SK-N-SH (cell line): Measurements from ENCODE around the gene POSTN. TPM values are rescaled to one million over a fixed set of nuclear protein-coding genes. Genes with fewer than 3 reads are reported as not detected.

Experiments used
- CTCF ChIA-PET: fragments of 300-600, 350-600 bp; formaldehyde crosslinking; extraction: SDS; loops from one replicate; lab custom pipeline; 2021; lab: Yijun Ruan, JAX
- POLR2A ChIA-PET: fragments of 350-600 bp; sonication (Branson Sonifier 250); formaldehyde crosslinking; extraction: SDS; loops from one replicate; lab custom pipeline; 2020; ENCODE audit warnings: antibody characterized with exemption, inconsistent platforms; lab: Yijun Ruan, JAX
- DNase-seq: peaks from one replicate; pipeline ENCODE4 v3.0.0; 2012
- H2AFZ ChIP-seq: fragments of 200-600 bp; sonication (generic); 2 replicates; pipeline ENCODE4 v1.8.1; 2016; ENCODE audit warnings: antibody characterized with exemption, mild to moderate bottlenecking, low read depth
- H3F3A ChIP-seq: fragments of 200-600 bp; sonication (generic); replicated peaks from 2 replicates; pipeline ENCODE3; 2016; ENCODE audit warnings: antibody characterized with exemption, mild to moderate bottlenecking; ENCODE audit not compliant: insufficient read depth
- H3K27ac ChIP-seq, 2 experiments: fragments of 200-500 bp in 1 of 2; fragments of 200-600 bp in 1 of 2; sonication (Bioruptor generic) in 1 of 2; sonication (generic), shearing (Covaris generic) in 1 of 2; 2 replicates each; pipeline versions ENCODE4 v1.5.1 to v1.6.1; 2014 to 2016; ENCODE audit warnings: low read depth in 2 of 2, inconsistent platforms in 1 of 2, low read length in 1 of 2, mild to moderate bottlenecking in 1 of 2, mixed read lengths in 1 of 2
- H3K27me3 ChIP-seq: fragments of 200-600 bp; sonication (generic), shearing (Covaris generic); 2 replicates; pipeline ENCODE4 v1.6.1; 2016; ENCODE audit warnings: mixed run types; ENCODE audit not compliant: insufficient read depth
- H3K36me3 ChIP-seq, 2 experiments: fragments of 200-500 bp in 1 of 2; fragments of 200-600 bp in 1 of 2; sonication (Bioruptor generic) in 1 of 2; sonication (generic) in 1 of 2; replicated peaks in 1 of 2; 2 replicates each; pipeline versions ENCODE3 to v1.5.1; 2014 to 2016; ENCODE audit warnings: low read length in 1 of 2, mild to moderate bottlenecking in 1 of 2; ENCODE audit not compliant: insufficient read depth in 2 of 2, control insufficient read depth in 1 of 2
- H3K4me1 ChIP-seq, 2 experiments: fragments of 200-500 bp in 1 of 2; fragments of 200-600 bp in 1 of 2; sonication (Bioruptor generic) in 1 of 2; sonication (generic), shearing (Covaris generic) in 1 of 2; 2 replicates each; pipeline versions ENCODE4 v1.5.1 to v1.6.1; 2014 to 2016; ENCODE audit warnings: low read depth in 1 of 2, low read length in 1 of 2, mixed run types in 1 of 2; ENCODE audit not compliant: insufficient read depth in 2 of 2, control insufficient read depth in 1 of 2
- H3K4me2 ChIP-seq: fragments of 200-600 bp; sonication (generic), shearing (Covaris generic); 2 replicates; pipeline ENCODE4 v1.6.1; 2017; ENCODE audit warnings: mixed run types
- H3K4me3 ChIP-seq, 2 experiments: fragments of 200-500 bp in 1 of 2; fragments of 200-600 bp in 1 of 2; sonication (Bioruptor generic) in 1 of 2; sonication (generic), shearing (Covaris generic) in 1 of 2; 2 replicates each; pipeline versions ENCODE4 v1.5.1 to v1.8.1; 2014 to 2016; ENCODE audit warnings: low read depth in 2 of 2, inconsistent platforms in 1 of 2, low read length in 1 of 2, mild to moderate bottlenecking in 1 of 2, mixed read lengths in 1 of 2, moderate library complexity in 1 of 2
- H3K79me2 ChIP-seq: fragments of 200-600 bp; sonication (generic); 2 replicates; pipeline ENCODE4 v1.8.1; 2017; ENCODE audit warnings: mild to moderate bottlenecking; ENCODE audit not compliant: insufficient read depth
- H3K9ac ChIP-seq: fragments of 200-600 bp; sonication (generic); 2 replicates; pipeline ENCODE4 v1.6.1; 2017; ENCODE audit warnings: mixed run types
- H3K9me2 ChIP-seq: fragments of 200-600 bp; sonication (generic); 2 replicates; pipeline ENCODE4 v1.6.1; 2017; ENCODE audit warnings: mixed run types
- H3K9me3 ChIP-seq: fragments of 200-600 bp; sonication (generic); 2 replicates; pipeline ENCODE4 v1.6.1; 2017; ENCODE audit warnings: mixed run types, mild to moderate bottlenecking, moderate library complexity
- H4K20me1 ChIP-seq: fragments of 200-600 bp; sonication (generic); 2 replicates; pipeline ENCODE4 v1.6.1; 2017; ENCODE audit warnings: mild to moderate bottlenecking, mixed run types; ENCODE audit not compliant: insufficient read depth
- CTCF ChIP-seq: fragments of 200-600 bp; sonication (generic); IDR thresholded peaks from 2 replicates; pipeline ENCODE4 v1.6.1; 2017; ENCODE audit warnings: antibody characterized with exemption, mild to moderate bottlenecking, moderate library complexity
- ELF1 ChIP-seq: IDR thresholded peaks from 2 replicates; pipeline ENCODE4 v1.4.0; 2012
- EP300 ChIP-seq, 2 experiments: IDR thresholded peaks; 2 replicates each; pipeline versions ENCODE4 v1.4.0 to v1.6.1; 2012; ENCODE audit warnings: borderline replicate concordance in 1 of 2, low read depth in 1 of 2, low read length in 1 of 2
- EZH2phosphoT487 ChIP-seq: fragments of 200-600 bp; sonication (generic); IDR thresholded peaks from 2 replicates; pipeline ENCODE4 v1.6.1; 2017; ENCODE audit warnings: low read depth, mixed run types, mild to moderate bottlenecking, antibody characterized with exemption, moderate library complexity, borderline replicate concordance
- FOSL2 ChIP-seq: IDR thresholded peaks from 2 replicates; pipeline ENCODE4 v1.4.0; 2012; ENCODE audit warnings: low read depth, mild to moderate bottlenecking, moderate library complexity, borderline replicate concordance
- FOXJ3 ChIP-seq: sonication (generic); formaldehyde crosslinking; IDR thresholded peaks from 2 replicates; pipeline ENCODE4 v1.5.1; 2020; ENCODE audit warnings: mild to moderate bottlenecking, missing genetic modification reagents
- FOXM1 ChIP-seq: IDR thresholded peaks from 2 replicates; pipeline ENCODE4 v1.4.0; 2012; ENCODE audit warnings: low read depth, mild to moderate bottlenecking
- GABPA ChIP-seq: IDR thresholded peaks from 2 replicates; pipeline ENCODE4 v1.4.0; 2012; ENCODE audit warnings: low read depth, mild to moderate bottlenecking
- GATA2 ChIP-seq: sonication (generic); formaldehyde crosslinking; IDR thresholded peaks from 2 replicates; pipeline ENCODE4 v1.5.0; 2020; ENCODE audit warnings: mild to moderate bottlenecking, missing genetic modification reagents
- JUND ChIP-seq: IDR thresholded peaks from 2 replicates; pipeline ENCODE4 v1.4.0; 2012
- MEF2A ChIP-seq: IDR thresholded peaks from 2 replicates; pipeline ENCODE4 v1.4.0; 2012; ENCODE audit warnings: low read depth, borderline replicate concordance
- NFIC ChIP-seq: IDR thresholded peaks from 2 replicates; pipeline ENCODE4 v1.4.0; 2012; ENCODE audit warnings: borderline replicate concordance
- RCOR1 ChIP-seq: fragments of 150-350 bp; IDR thresholded peaks from 2 replicates; pipeline ENCODE4 v1.6.1; 2017; ENCODE audit warnings: antibody characterized with exemption, low read length
- RFX5 ChIP-seq: IDR thresholded peaks from 2 replicates; pipeline ENCODE4 v1.6.1; 2012; ENCODE audit warnings: mild to moderate bottlenecking, improper control_type of control experiment, low read length
- TEAD4 ChIP-seq: IDR thresholded peaks from 2 replicates; pipeline ENCODE4 v1.4.0; 2012; ENCODE audit warnings: mild to moderate bottlenecking, borderline replicate concordance; ENCODE audit not compliant: insufficient read depth
- YY1 ChIP-seq: IDR thresholded peaks from 2 replicates; pipeline ENCODE4 v1.4.0; 2012; ENCODE audit warnings: low read depth, mild to moderate bottlenecking
- ZBTB33 ChIP-seq: IDR thresholded peaks from 2 replicates; pipeline ENCODE4 v1.4.0; 2012; ENCODE audit warnings: low read depth, borderline replicate concordance
- WGBS: methylation state at CpG from one replicate; pipeline ENCODE4 v1.1.6; 2017; ENCODE audit warnings: low lambda C conversion rate; 5-methylcytosine and 5-hydroxymethylcytosine counted together
- polyA plus RNA-seq, 3 experiments: library from polyadenylated mRNA; depleted of rRNA; stranded (reverse); fragments of >200 nt; gene quantifications; 2 replicates each; pipeline ENCODE4 v1.2.3, GENCODE V29; 2012
- TF ChIP-seq, protein P1 (sequence below): IDR thresholded peaks from 2 replicates; pipeline ENCODE4 v1.4.0; 2012; ENCODE audit warnings: low read depth, borderline replicate concordance
- TF ChIP-seq, protein P2 (sequence below): IDR thresholded peaks from 2 replicates; pipeline ENCODE4 v1.6.1; 2012; ENCODE audit warnings: mild to moderate bottlenecking, low read depth, low read length, moderate library complexity

POSTN gene
- polyA plus RNA-seq, 1 of the 3 experiments (the other 2 are of a cell fraction): 577 TPM

- POLR2A ChIA-PET: no interaction called here
- CTCF ChIA-PET: no interaction called here
- Histone ChIP-seq H3F3A (peaks cover 6% of the 10 kb centered on the region), H3K36me3 (no peaks in the 10 kb centered on the region), H4K20me1 (no peaks in the 10 kb centered on the region), H3K9me2 (no peaks in the 10 kb centered on the region), H3K27me3 (no peaks in the 10 kb centered on the region)
- no peak for DNase-seq
- TF ChIP-seq MEF2A (no peak), FOSL2 (no peak), ZBTB33 (no peak), GABPA (no peak), EP300 (IDR thresholded peaks at IDR 0.05; ENCODE audit: borderline replicate concordance in 1 of 2, low read depth in 1 of 2, low read length in 1 of 2) (no peak), NFIC (no peak), YY1 (no peak), ELF1 (no peak), GATA2 (CRISPR knock-in tag) (no peak), TEAD4 (no peak), JUND (no peak), RFX5 (no peak), FOXM1 (no peak), RCOR1 (no peak), CTCF (no peak), EZH2phosphoT487 (no peak), FOXJ3 (no peak)
- TF ChIP-seq, protein P1, sequence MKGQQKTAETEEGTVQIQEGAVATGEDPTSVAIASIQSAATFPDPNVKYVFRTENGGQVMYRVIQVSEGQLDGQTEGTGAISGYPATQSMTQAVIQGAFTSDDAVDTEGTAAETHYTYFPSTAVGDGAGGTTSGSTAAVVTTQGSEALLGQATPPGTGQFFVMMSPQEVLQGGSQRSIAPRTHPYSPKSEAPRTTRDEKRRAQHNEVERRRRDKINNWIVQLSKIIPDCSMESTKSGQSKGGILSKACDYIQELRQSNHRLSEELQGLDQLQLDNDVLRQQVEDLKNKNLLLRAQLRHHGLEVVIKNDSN: no peak
- TF ChIP-seq, protein P2, sequence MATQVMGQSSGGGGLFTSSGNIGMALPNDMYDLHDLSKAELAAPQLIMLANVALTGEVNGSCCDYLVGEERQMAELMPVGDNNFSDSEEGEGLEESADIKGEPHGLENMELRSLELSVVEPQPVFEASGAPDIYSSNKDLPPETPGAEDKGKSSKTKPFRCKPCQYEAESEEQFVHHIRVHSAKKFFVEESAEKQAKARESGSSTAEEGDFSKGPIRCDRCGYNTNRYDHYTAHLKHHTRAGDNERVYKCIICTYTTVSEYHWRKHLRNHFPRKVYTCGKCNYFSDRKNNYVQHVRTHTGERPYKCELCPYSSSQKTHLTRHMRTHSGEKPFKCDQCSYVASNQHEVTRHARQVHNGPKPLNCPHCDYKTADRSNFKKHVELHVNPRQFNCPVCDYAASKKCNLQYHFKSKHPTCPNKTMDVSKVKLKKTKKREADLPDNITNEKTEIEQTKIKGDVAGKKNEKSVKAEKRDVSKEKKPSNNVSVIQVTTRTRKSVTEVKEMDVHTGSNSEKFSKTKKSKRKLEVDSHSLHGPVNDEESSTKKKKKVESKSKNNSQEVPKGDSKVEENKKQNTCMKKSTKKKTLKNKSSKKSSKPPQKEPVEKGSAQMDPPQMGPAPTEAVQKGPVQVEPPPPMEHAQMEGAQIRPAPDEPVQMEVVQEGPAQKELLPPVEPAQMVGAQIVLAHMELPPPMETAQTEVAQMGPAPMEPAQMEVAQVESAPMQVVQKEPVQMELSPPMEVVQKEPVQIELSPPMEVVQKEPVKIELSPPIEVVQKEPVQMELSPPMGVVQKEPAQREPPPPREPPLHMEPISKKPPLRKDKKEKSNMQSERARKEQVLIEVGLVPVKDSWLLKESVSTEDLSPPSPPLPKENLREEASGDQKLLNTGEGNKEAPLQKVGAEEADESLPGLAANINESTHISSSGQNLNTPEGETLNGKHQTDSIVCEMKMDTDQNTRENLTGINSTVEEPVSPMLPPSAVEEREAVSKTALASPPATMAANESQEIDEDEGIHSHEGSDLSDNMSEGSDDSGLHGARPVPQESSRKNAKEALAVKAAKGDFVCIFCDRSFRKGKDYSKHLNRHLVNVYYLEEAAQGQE: no peak
- TF ChIP-seq, all 33 proteins: peak for 0
- WGBS: 39% methylated on average over 2 of the region's 2 CpGs
- Histone ChIP-seq H3K4me2 (no peak overlapping the region), H3K9me3 (no peaks in the 10 kb centered on the region), H2AFZ (no peak overlapping the region), H3K9ac (no peak overlapping the region), H3K79me2 (no peaks in the 10 kb centered on the region), H3K27ac (peak overlapping the region in 1 of 2 experiments; percentile 59; a peak in 1 of 4 replicates), H3K4me1 (no peaks in the 10 kb centered on the region), H3K4me3 (no peak overlapping the region)
Measured at GRCh38 chr13:37539170-37539569, 59.4 kb downstream of the POSTN start.
